Cardiac fibroblast (primary cell): ENCODE measurements around the gene SYNE2.

Experiments
- DNase-seq, 2 donors: peaks; one replicate each; pipeline versions ENCODE4 v3.0.0 to v3.0.0-alpha.2; 2010; ENCODE audit warnings: low read depth in 2 of 2
- H3K4me3 ChIP-seq, 2 donors: replicated peaks in 1 of 2; 1 replicate in 1 of 2; 2 replicates in 1 of 2; pipeline ENCODE4 v1.5.1; 2011; ENCODE audit warnings: low read depth in 2 of 2, low read length in 2 of 2, mild to moderate bottlenecking in 2 of 2, moderate library complexity in 1 of 2
- CTCF ChIP-seq: IDR thresholded peaks from one replicate; pipeline ENCODE4 v1.5.1; 2011; ENCODE audit warnings: low read depth, mild to moderate bottlenecking, low read length, inconsistent platforms

Gene SYNE2

GRCh38 chr14:63901434-63902085 is 48.8 kb downstream of the SYNE2 start:
- no peak overlapping the region for H3K4me3 ChIP-seq
- TF ChIP-seq CTCF, result no peak
- DNase-seq, result peak; percentile 83 to 84

GRCh38 chr14:63902375-63902976 is 49.7 kb downstream of the SYNE2 start:
- DNase-seq, result no peak
- H3K4me3 ChIP-seq, result no peak overlapping the region
- TF ChIP-seq CTCF, result no peak

- no peak for DNase-seq
- no peak for TF ChIP-seq CTCF
- no peak overlapping the region for H3K4me3 ChIP-seq
These were observed 51.9 kb downstream of the SYNE2 start for GRCh38 chr14:63904724-63905123.

GRCh38 chr14:63905370-63905769 is 52.6 kb downstream of the SYNE2 start:
- H3K4me3 ChIP-seq, result no peak overlapping the region
- no peak for DNase-seq
- no peak for TF ChIP-seq CTCF

GRCh38 chr14:63908667-63909264 is 56.0 kb downstream of the SYNE2 start:
- DNase-seq, result no peak
- no peak overlapping the region for H3K4me3 ChIP-seq
- no peak for TF ChIP-seq CTCF

GRCh38 chr14:63909984-63910383 is 57.2 kb downstream of the SYNE2 start:
- no peak for TF ChIP-seq CTCF
- peak in 1 of 2 donors; percentile 54 for DNase-seq
- no peak overlapping the region for H3K4me3 ChIP-seq
